GM18526 (cell line): Measurements from ENCODE around the gene GSTP1.

Experiments
- POLR2A ChIP-seq: IDR thresholded peaks from 3 replicates; pipeline ENCODE4 v1.6.1; 2011; ENCODE audit not compliant: insufficient read length; ENCODE audit errors: extremely low read depth

Gene GSTP1

DNA sequence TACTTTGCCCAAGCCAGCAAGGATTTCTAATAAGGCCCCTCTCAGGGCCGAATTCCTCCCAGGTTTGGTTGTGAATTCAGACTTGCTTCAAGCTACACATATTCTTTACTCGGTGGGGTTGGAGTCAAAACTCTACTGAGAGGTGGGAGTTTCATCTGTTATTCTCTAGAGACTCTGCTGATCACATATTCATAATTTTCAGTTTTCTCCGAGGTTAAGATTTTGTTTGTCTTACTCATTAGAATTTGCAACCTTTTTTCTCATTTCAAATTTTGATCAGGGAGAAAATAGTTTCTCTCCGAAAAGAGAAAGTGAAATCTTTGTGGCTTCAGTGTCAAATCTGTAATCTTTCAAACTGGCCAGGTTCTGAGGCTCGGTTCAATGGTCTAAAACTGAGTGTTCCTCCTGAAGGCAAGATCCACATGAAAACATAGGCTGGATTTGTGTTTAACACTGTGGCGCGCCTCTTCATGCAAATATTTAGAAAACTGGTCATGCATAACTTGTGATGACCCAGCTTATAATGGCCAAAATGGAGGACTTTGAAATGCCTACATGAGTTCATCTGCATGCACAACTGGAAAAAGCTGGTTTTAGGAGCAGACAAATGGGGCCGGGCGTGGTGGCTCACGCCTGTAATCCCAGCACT lies 21.5 kb upstream of the GSTP1 start:
- no peak for TF ChIP-seq POLR2A

- no peak for TF ChIP-seq POLR2A
Measured at GRCh38 chr11:67562963-67563704, 20.5 kb upstream of the GSTP1 start.

DNA sequence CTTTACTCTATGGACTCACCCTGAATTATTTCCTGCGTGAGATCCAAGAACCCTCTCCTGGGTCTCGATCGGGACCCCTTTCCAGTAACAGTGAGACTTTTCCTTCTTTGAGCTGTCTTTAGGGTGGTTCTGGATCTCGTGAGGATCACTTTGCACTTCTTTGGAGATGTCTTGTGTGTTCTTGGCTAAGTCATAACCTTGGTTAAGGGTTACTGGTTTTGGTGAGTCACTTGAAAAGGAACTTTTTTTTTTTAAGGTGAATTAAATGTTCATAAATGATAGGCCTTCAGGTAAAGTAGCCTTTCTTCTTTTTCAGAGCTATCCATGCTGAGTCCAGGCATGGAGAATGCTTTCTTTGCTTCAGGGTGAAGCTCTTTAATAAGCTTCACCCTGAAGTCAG lies 19.4 kb upstream of the GSTP1 start:
- no peak for TF ChIP-seq POLR2A

DNA sequence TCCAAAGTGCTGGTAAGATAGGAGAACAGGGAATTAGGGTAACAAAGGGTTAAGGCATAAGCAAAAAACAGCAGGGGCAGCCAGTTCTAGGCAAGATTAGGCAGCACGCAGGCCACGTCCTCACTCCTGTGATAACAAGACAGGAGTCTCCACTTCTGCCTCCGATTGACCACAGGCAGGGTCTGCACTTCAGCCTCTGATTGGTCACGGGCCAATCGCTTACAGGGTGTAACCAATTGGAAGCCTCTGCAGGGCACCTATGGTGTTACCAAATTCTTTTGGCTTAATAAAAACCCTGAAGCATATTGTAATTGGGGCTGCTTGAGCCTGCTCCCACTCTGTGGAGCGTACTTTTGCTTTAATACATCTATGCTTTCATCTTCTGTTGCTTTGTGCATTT lies 12.2 kb upstream of the GSTP1 start:
- TF ChIP-seq POLR2A, result no peak

DNA sequence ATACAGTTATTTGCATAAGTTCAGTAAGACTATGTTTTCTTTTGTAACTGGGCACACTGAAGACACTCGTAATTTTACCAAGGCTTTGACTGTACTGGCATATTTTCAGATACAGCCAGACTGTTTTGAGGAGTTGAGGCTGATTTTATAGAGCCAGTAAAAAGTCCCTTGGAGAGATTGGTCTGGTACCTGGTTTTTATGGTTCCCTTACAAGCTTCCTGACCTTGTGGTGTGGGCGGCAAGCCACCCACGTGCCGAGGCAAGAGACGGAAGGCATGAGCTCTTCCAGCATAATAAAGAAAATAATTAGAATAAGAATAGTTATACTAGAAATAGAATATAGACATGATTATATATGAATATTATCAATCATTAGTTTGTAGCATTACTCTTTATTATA lies 11.3 kb upstream of the GSTP1 start:
- TF ChIP-seq POLR2A, result no peak

- no peak for TF ChIP-seq POLR2A
Measured at GRCh38 chr11:67572747-67573419, 10.7 kb upstream of the GSTP1 start.

DNA sequence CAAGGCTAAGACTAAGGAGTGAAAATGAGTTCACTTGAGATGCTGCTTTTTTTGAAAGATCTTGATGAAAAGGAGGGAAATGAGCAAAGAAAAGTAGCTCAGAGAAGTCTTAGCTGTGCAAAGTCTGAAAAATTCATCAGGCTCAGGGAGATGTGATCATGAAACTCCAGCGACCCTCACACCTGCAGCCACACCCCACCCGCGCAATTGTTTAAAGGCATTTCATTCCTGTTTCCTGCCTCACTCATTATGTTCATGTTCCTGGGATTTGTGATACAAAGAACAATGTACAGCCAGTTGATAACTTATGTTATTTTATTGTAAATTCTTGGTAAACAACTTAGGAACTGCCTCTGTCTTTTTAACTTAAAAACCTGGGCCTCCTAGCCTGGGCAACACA lies 8.7 kb upstream of the GSTP1 start:
- no peak for TF ChIP-seq POLR2A

DNA sequence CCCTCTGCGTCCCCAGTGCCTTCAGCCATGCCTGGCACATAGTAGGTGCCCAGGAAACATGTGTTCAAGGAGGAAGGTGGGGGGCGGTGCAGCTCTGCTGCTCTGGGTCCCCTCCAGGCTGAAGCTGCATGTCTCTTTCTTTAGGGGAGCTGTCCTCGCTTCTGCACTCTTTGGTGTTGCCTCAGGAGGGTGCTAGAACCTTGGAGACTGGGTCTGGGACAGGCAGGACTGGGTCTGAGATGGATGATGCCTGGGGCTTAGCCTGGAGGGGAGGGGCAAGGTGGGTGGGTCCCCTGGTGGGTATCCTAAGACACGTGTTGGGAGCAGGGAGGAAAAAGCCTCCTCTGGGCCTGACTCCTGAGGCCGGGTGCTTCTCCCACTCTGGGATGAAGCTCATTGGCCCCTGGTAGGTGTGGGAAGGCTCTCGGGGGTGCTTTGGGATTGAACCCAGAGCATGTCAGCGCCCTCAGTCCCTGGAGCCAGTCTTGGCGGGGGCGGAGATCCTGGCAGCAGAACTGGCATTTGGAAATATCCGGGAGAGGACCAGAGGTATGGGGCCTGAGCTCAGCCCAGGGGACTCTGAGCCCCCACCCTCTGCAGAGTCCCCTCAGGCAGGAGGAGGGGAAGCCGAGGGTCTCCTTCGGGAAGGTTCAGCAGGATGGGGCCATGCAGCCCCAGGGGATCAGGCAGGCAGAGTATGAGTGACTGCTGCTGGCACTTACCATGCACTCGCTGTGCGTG lies 6.7 kb upstream of the GSTP1 start:
- no peak for TF ChIP-seq POLR2A

- TF ChIP-seq POLR2A, result no peak
Measured at GRCh38 chr11:67577951-67578350, 5.7 kb upstream of the GSTP1 start.

GRCh38 chr11:67581469-67581868 lies 2.1 kb upstream of the GSTP1 start:
- TF ChIP-seq POLR2A, result no peak

DNA sequence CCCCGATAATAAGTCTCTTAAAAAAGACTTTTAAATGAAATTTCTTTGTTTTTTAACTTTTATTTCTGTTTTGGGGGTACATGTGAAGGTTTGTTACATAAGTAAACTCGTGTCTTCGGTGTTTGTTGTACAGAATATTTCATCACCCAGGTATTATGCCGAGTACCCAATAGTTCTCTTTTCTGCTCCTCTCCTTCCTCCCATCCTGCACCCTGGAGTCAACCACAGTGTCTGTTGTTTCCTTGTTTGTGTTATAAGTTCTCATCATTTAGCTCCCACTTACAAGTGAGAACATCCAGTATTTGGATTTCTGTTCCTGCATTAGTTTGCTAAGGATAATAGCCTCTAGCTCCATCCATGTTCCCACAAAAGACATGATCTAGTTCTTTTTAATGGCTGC lies 1.6 kb upstream of the GSTP1 start:
- TF ChIP-seq POLR2A, result no peak

DNA sequence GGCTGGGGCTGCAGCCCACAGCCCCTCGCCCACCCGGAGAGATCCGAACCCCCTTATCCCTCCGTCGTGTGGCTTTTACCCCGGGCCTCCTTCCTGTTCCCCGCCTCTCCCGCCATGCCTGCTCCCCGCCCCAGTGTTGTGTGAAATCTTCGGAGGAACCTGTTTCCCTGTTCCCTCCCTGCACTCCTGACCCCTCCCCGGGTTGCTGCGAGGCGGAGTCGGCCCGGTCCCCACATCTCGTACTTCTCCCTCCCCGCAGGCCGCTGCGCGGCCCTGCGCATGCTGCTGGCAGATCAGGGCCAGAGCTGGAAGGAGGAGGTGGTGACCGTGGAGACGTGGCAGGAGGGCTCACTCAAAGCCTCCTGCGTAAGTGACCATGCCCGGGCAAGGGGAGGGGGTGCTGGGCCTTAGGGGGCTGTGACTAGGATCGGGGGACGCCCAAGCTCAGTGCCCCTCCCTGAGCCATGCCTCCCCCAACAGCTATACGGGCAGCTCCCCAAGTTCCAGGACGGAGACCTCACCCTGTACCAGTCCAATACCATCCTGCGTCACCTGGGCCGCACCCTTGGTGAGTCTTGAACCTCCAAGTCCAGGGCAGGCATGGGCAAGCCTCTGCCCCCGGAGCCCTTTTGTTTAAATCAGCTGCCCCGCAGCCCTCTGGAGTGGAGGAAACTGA lies 731 bp downstream of the GSTP1 start:
- TF ChIP-seq POLR2A, result no peak

DNA sequence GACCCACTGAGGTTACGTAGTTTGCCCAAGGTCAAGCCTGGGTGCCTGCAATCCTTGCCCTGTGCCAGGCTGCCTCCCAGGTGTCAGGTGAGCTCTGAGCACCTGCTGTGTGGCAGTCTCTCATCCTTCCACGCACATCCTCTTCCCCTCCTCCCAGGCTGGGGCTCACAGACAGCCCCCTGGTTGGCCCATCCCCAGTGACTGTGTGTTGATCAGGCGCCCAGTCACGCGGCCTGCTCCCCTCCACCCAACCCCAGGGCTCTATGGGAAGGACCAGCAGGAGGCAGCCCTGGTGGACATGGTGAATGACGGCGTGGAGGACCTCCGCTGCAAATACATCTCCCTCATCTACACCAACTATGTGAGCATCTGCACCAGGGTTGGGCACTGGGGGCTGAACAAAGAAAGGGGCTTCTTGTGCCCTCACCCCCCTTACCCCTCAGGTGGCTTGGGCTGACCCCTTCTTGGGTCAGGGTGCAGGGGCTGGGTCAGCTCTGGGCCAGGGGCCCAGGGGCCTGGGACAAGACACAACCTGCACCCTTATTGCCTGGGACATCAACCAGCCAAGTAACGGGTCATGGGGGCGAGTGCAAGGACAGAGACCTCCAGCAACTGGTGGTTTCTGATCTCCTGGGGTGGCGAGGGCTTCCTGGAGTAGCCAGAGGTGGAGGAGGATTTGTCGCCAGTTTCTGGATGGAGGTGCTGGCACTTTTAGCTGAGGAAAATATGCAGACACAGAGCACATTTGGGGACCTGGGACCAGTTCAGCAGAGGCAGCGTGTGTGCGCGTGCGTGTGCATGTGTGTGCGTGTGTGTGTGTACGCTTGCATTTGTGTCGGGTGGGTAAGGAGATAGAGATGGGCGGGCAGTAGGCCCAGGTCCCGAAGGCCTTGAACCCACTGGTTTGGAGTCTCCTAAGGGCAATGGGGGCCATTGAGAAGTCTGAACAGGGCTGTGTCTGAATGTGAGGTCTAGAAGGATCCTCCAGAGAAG lies 1.6 kb downstream of the GSTP1 start:
- no peak for TF ChIP-seq POLR2A

DNA sequence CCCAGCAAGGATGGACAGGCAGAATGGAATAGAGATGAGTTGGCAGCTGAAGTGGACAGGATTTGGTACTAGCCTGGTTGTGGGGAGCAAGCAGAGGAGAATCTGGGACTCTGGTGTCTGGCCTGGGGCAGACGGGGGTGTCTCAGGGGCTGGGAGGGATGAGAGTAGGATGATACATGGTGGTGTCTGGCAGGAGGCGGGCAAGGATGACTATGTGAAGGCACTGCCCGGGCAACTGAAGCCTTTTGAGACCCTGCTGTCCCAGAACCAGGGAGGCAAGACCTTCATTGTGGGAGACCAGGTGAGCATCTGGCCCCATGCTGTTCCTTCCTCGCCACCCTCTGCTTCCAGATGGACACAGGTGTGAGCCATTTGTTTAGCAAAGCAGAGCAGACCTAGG lies 2.3 kb downstream of the GSTP1 start:
- TF ChIP-seq POLR2A, result no peak

DNA sequence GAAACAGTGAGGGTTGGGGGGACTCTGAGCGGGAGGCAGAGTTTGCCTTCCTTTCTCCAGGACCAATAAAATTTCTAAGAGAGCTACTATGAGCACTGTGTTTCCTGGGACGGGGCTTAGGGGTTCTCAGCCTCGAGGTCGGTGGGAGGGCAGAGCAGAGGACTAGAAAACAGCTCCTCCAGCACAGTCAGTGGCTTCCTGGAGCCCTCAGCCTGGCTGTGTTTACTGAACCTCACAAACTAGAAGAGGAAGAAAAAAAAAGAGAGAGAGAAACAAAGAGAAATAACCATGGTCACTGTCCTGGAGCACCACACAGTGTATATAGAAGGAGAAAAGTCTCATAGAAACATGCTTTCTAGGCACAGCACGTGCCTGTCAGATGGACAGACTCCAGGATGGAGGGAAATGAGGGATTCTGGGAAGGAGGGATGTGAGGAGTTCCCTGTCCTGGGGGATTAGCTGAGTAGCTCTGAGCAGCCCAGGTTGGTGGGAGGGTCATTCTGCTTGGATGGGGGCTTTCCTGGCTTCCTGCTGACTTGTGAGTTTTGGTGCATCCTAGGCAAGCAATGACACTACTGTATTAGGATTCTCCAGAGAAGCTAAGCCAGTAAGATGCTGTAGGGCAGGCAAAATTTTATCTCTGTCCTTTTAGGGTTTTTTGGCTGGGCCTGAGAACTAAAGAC lies 3.1 kb downstream of the GSTP1 start:
- TF ChIP-seq POLR2A, result no peak
